GM19452 (cell line): ENCODE data around the gene TRABD2A.

Source experiments
- ATAC-seq: cut with Tn5 transposase; IDR thresholded peaks from one replicate; pipeline ENCODE4 v1.9.1; 2021; ENCODE audit not compliant: unreplicated experiment

The TRABD2A gene

GRCh38 chr2:84905181-84906107 lies 24.6 kb upstream of the TRABD2A start, which contains the start of gene TMSB10:
TSS of gene TMSB10 (plus strand) at chr2:84905656.
- peak; percentile 71 for ATAC-seq

- no peak for ATAC-seq
These were observed 23.9 kb upstream of the TRABD2A start for GRCh38 chr2:84904717-84905174.

GRCh38 chr2:84904151-84904550 lies 23.3 kb upstream of the TRABD2A start:
- no peak for ATAC-seq

- no peak for ATAC-seq
These were observed 21.6 kb upstream of the TRABD2A start for GRCh38 chr2:84902526-84902925.

- ATAC-seq, result no peak
These were observed 20.8 kb upstream of the TRABD2A start for GRCh38 chr2:84901593-84902120.

GRCh38 chr2:84900971-84901370 lies 20.1 kb upstream of the TRABD2A start:
- ATAC-seq, result no peak

- no peak for ATAC-seq
These were observed 18.7 kb upstream of the TRABD2A start for GRCh38 chr2:84899304-84900204.

- ATAC-seq, result no peak
These were observed 16.9 kb upstream of the TRABD2A start for GRCh38 chr2:84897773-84898172.

GRCh38 chr2:84896567-84896966 lies 15.7 kb upstream of the TRABD2A start:
- no peak for ATAC-seq

GRCh38 chr2:84894758-84895520 lies 14.1 kb upstream of the TRABD2A start:
- ATAC-seq, result no peak

GRCh38 chr2:84894131-84894586 lies 13.3 kb upstream of the TRABD2A start:
- no peak for ATAC-seq

GRCh38 chr2:84891355-84892010 lies 10.6 kb upstream of the TRABD2A start:
- ATAC-seq, result no peak

- ATAC-seq, result no peak
These were observed 8.4 kb upstream of the TRABD2A start for GRCh38 chr2:84889332-84889731.

- ATAC-seq, result peak; percentile 99
These were observed 7.8 kb upstream of the TRABD2A start for GRCh38 chr2:84888401-84889276.

GRCh38 chr2:84886791-84887190 lies 5.9 kb upstream of the TRABD2A start:
- ATAC-seq, result no peak

- no peak for ATAC-seq
These were observed 4.2 kb upstream of the TRABD2A start for GRCh38 chr2:84885111-84885510.

- ATAC-seq, result no peak
These were observed 3.6 kb upstream of the TRABD2A start for GRCh38 chr2:84884449-84884848.

- no peak for ATAC-seq
These were observed 2.1 kb upstream of the TRABD2A start for GRCh38 chr2:84882775-84883550.
